ENCODE measurements around the gene YTHDF1. TPM values are rescaled to one million over a fixed set of nuclear protein-coding genes. Genes with fewer than 3 reads are reported as not detected.

The YTHDF1 gene
- total and polyA plus RNA-seq, 2 of the 4 experiments (the other 2 are of a cell fraction) = 10.9 to 22.6 TPM

GRCh38 chr20:63189322-63189642 lies 26.6 kb downstream of the YTHDF1 start:
- POLR2A ChIA-PET (ENCODE audit: unreplicated experiment) = no interaction called here
- in situ Hi-C loops (cut with MboI; ENCODE audit: low sequenced_read_pairs) = no loop called here
- no peak overlapping the region for H2BK120ac ChIP-seq (ENCODE audit: low read depth, low read length)
- no peak overlapping the region for H3K14ac ChIP-seq (replicated peaks; ENCODE audit: low read depth, low read length)
- dilution Hi-C loops (cut with HindIII; ENCODE audit: low sequenced_read_pairs, unreplicated experiment) = no loop called here
- H2AFZ ChIP-seq (replicated peaks; ENCODE audit: low read length, poor library complexity) = no peak overlapping the region
- TF ChIP-seq SMC3 (IDR thresholded peaks at IDR 0.05; ENCODE audit: low read depth, low read length) = no peak
- no peak for TF ChIP-seq BHLHE40 (IDR thresholded peaks at IDR 0.05; ENCODE audit: low read depth, low read length)
- no peak for TF ChIP-seq RCOR1 (IDR thresholded peaks at IDR 0.05; ENCODE audit: insufficient replicate concordance, low read length)
- no peak for TF ChIP-seq FOS (IDR thresholded peaks at IDR 0.05; ENCODE audit: low read depth, low read length)
- no peak for TF ChIP-seq CTCF (conservative IDR thresholded peaks at IDR 0.05; ENCODE audit: low read depth, low read length)
- no peak for TF ChIP-seq MAFK (IDR thresholded peaks at IDR 0.05; ENCODE audit: low read depth, low read length)
- TF ChIP-seq CHD1 (IDR thresholded peaks at IDR 0.05; ENCODE audit: low read depth, low read length) = no peak
- no peak for TF ChIP-seq USF2 (IDR thresholded peaks at IDR 0.05; ENCODE audit: low read depth, low read length)
- TF ChIP-seq RAD21 (IDR thresholded peaks at IDR 0.05; ENCODE audit: low read length) = no peak
- TF ChIP-seq MAZ (IDR thresholded peaks at IDR 0.05; ENCODE audit: borderline replicate concordance, low read depth, low read length) = no peak
- no peak for TF ChIP-seq POLR2A (IDR thresholded peaks at IDR 0.05; ENCODE audit: low read depth, low read length)
- no peak for TF ChIP-seq NFE2L2 (IDR thresholded peaks at IDR 0.05; ENCODE audit: low read depth, low read length)
- no peak for TF ChIP-seq MXI1 (IDR thresholded peaks at IDR 0.05; ENCODE audit: borderline replicate concordance, low read depth, low read length)
- TF ChIP-seq CEBPB (IDR thresholded peaks at IDR 0.05; ENCODE audit: low read depth, low read length) = no peak
- TF ChIP-seq RFX5 (IDR thresholded peaks at IDR 0.05; ENCODE audit: low read depth, low read length) = no peak
- no peak for TF ChIP-seq ELK1 (IDR thresholded peaks at IDR 0.05; ENCODE audit: borderline replicate concordance, low read depth, low read length)
- no peak overlapping the region for H4K5ac ChIP-seq (ENCODE audit: low read depth, low read length)
- no peak overlapping the region for H3K4me2 ChIP-seq (ENCODE audit: low read depth, low read length)
- H3K79me1 ChIP-seq (ENCODE audit: low read depth in 1 of 2, low read length in 2 of 2) = peaks cover 0 to 5% of the 10 kb centered on the region in 2 experiments; a peak in 1 of 4 replicates
- no peak overlapping the region for H4K91ac ChIP-seq (ENCODE audit: insufficient read depth, low read depth, low read length)
- DNase-seq = no peak
- BruUV-seq (replicated peaks) = no TSS peak
- no peak overlapping the region for H3K56ac ChIP-seq (ENCODE audit: extremely low read depth, insufficient read depth, low read length)
- no peak for ATAC-seq (ENCODE audit: low read depth)
- no peak overlapping the region for H2BK5ac ChIP-seq (ENCODE audit: low read depth, low read length, poor library complexity, severe bottlenecking)
- intact Hi-C loops (cut with micrococcal nuclease) = loop anchor here (10.0 kb wide), 1 partner anchor 134 kb away; no protein-coding TSS in a partner anchor
- no peak overlapping the region for H3K9ac ChIP-seq (ENCODE audit: low read depth, low read length)
- H4K20me1 ChIP-seq (ENCODE audit: insufficient read depth, low read length) = peaks cover 17% of the 10 kb centered on the region
- no peak overlapping the region for H2BK15ac ChIP-seq (ENCODE audit: low read depth, low read length)
- WGBS, 2 experiments (ENCODE audit: extremely low coverage in 2 of 2, insufficient read length in 1 of 2) = 71% methylated on average over 3 of the region's 5 CpGs; no CpG with 5 or more reads in 1 of the 2 experiments
- no peak overlapping the region for H3K18ac ChIP-seq (ENCODE audit: low read depth, low read length)
- no peak overlapping the region for H2BK20ac ChIP-seq (ENCODE audit: low read depth, low read length)
- no peaks in the 10 kb centered on the region for H3K9me3 ChIP-seq (ENCODE audit: control insufficient read depth, insufficient read depth, low read length)
- H2AK9ac ChIP-seq (replicated peaks; ENCODE audit: low read depth, low read length, poor library complexity) = no peak overlapping the region
- H3K4me1 ChIP-seq (ENCODE audit: control insufficient read depth, insufficient read depth, low read length) = no peaks in the 10 kb centered on the region
- no peak overlapping the region for H3K4ac ChIP-seq (ENCODE audit: low read depth, low read length)
- H3K27ac ChIP-seq (ENCODE audit: insufficient read depth, low read length) = no peak overlapping the region
- H3K9me1 ChIP-seq (ENCODE audit: insufficient read depth, low read length) = peaks cover 9% of the 10 kb centered on the region
- peaks cover 3% of the 10 kb centered on the region; the same call in 1 of the 2 replicates for H3K27me3 ChIP-seq (ENCODE audit: control insufficient read depth, insufficient read depth, low read length)
- H4K8ac ChIP-seq (ENCODE audit: low read depth in 2 of 2, low read length in 2 of 2) = no peak overlapping the region
- no peak overlapping the region for H3K4me3 ChIP-seq (ENCODE audit: insufficient read depth, low read depth, low read length)
- H2AK5ac ChIP-seq (ENCODE audit: low read depth, low read length) = no peak overlapping the region
- no peaks in the 10 kb centered on the region for H3K36me3 ChIP-seq (ENCODE audit: control insufficient read depth, insufficient read depth, low read length)
- CTCF ChIA-PET = no interaction called here
- H3K23ac ChIP-seq (ENCODE audit: low read depth, low read length) = no peak overlapping the region; the same call in 1 of the 2 replicates
